DMS53 (cell line): ENCODE results near the gene ZNF497.
A peak's percentile ranks its signal among the peaks of the same experiment; 100 is the strongest.
"Not testable (repeated sequence)": the region's sequence is repeated elsewhere in the genome, so short reads cannot be mapped to it uniquely, and the experiment has no call there.

Source experiments
- DNase-seq: peaks from one replicate; lab custom pipeline; 2025; lab: John Stamatoyannopoulos, UW

The ZNF497 gene

DNA sequence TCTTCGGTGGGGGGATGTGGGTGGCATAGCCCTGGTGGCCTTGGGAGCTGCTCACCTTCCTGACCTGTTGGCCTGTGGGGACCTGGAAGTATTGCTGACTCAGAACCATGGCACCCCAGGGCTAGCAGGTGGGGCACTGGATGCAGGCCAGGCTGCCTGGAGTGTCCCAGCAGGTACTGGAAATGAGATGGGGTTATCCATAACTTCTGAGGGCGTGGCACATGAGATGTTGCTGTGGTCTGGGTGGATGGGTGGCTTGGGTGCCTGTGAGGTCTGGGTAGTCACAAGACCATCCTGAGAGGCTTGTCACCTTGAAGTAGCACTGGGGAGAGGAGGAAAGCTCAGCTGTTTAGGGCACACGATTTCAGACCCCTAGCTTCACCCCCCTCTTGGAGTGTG is 32.3 kb upstream of the ZNF497 start:
- no peak for DNase-seq

DNA sequence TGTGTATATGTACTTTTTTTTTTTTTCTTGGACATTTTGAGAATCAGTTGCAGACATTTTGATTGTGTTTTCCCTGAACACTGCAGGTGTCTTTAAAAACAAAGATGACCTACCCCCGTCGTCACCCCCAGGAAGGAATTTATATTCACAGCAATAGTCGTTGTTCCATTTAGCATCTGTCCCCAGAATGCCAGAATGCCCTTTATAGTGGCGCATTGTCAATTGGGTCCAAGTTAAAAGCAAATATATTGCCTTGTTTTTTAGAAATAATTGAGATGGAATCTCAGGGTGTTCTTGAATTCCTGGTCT is 31.1 kb upstream of the ZNF497 start:
- DNase-seq: no peak

DNA sequence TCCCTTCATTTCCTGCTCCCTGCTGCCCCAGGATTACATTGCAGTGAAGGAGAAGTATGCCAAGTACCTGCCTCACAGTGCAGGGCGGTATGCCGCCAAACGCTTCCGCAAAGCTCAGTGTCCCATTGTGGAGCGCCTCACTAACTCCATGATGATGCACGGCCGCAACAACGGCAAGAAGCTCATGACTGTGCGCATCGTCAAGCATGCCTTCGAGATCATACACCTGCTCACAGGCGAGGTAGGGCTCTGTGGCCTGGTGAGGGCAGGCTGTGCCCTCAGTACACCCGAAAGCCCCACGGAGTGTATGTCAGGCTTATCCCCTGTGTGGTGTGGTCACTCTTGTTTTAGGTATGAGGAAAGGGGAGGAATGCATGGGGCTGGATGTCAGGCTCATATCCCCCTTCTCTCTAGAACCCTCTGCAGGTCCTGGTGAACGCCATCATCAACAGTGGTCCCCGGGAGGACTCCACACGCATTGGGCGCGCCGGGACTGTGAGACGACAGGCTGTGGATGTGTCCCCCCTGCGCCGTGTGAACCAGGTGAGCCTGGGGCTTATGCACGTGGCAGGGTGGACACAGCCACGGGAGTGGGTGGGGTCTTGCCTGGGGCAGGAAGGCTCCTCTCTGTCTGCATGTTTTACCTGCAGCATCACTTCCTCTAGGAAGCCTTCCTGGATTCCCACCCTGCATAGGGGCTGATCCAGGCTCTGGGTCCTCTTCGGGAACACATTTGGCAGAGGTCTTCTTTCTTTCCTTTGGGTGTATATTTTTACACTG is 30.6 kb upstream of the ZNF497 start:
- DNase-seq: peak; percentile 48

DNA sequence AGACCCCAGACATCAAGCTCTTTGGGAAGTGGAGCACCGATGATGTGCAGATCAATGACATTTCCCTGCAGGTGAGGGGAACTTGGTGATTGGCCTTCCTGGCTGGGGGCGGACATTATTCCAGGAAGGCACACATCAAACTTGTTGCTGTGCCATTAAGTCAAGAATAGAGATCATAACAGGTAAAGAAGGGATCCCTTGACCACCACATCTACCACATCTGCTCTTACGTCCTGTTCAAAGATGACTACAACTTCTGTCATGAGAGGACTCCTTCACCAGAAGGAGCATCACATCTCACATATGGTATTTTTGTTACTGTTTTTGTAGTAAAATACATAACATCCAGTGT is 25.6 kb upstream of the ZNF497 start:
- DNase-seq: no peak

DNA sequence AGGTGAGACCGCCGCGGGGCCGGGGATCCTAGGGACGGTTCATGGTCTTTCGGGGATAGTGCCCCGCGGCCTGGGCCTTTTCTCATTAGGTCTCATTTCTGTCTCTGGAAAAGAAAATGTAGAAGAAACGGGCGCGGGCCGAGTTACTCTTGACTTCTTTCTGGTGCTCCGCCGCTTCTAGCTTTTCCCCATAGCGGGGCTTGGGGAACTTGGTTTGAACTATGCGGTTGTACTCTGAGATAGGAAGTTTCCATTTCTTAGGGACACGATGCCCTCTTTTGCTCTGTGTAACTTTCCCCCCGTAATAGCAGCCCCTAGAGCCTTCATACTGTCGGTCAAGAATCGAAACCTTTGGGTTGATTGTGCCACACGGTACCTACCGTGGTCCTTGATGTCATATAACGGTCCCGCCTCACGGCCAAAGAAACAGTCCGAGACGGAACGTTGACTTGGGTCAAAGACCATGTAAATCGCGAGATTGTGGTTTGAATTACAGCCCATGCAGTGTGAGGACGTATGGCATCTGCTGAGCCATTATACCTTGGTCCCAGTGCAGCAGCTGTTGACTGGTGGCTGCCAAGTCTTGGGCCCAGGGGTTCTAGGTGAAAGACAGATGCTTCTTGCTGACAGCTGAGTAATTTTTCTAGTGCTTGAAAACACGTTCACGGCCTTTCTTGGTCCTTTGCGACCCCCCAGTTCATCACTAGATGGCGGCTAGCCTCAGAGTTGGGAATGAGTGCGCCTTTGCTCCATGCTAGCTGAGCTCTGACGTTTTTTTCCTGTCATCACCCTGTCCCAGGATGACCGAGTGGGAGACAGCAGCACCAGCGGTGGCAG is 25.0 kb upstream of the ZNF497 start:
- peak; percentile 50 for DNase-seq

DNA sequence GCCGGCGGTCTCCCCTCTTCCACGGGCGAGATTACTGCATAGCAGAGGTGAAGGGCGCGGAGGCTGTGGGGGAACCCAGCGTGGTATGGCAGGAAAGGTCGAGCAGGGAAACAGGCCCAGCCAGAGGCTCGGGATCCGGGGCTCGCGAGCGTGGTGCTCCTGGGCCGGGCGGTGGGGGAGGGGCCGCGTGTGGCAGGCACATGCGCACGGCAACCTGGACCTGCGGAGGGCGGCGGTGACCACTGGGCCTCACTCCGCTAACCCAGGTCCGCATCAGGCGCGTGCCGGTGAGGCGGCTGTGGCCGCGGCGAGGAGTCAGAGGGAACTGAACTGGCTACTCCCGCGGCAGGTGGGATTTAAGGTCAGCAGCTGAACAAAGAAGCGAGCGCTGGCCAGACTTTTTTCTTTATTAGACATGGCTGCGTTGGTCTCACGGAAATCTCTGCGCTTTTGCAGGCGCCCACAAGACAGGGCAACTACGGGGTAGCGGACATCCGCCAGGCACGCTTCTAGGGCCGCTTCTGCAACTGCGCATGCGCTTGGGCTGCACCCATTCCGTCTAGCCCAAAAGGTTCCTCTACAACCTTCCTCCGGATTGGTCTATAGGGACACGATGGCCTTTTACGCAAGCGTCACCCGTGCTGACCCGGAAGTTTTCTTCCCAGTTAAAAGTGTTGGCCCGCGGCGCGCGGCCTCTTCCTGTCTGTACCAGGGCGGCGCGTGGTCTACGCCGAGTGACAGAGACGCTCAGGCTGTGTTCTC is 24.2 kb upstream of the ZNF497 start, which contains the start of gene RPS5:
Gene RPS5 (plus strand): TSS at position 694 of the 762 bp plus-strand sequence. CDS start 869 bp downstream, outside the sequence.
- peak; percentile 99 for DNase-seq

DNA sequence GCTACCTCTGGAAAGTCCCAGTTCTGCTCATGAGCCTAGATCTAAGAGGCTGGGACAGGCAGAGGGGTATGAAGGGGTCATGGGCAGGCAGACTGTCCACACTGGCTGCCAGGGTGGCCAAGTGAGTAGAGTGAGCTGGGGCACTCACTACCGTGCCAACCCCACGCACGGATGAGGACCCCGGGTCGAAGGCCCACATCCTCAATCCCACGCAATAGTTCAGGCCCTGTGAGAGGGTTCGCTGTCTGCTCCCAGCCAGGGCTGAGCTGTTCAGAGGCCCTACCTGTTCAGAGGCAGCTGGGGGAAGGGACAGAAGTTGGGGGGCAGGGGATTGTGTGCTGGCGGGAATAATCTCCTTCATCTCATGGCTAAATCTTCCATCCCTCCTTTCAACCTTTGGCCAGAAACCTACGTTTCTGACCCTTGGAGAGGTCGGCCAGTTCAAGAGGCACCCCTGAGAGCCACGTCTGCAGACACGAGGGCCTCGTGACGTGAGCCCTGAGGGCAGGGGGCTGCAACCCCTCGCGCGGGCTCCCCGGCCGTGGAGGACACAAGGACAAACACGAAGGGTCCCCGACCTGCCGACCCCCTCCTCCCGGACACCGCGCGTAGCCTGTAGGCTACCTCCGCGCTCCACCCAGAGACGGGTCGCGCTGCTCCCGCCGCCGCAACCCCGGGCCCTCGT is 23.5 kb upstream of the ZNF497 start:
- DNase-seq: peak; percentile 71

DNA sequence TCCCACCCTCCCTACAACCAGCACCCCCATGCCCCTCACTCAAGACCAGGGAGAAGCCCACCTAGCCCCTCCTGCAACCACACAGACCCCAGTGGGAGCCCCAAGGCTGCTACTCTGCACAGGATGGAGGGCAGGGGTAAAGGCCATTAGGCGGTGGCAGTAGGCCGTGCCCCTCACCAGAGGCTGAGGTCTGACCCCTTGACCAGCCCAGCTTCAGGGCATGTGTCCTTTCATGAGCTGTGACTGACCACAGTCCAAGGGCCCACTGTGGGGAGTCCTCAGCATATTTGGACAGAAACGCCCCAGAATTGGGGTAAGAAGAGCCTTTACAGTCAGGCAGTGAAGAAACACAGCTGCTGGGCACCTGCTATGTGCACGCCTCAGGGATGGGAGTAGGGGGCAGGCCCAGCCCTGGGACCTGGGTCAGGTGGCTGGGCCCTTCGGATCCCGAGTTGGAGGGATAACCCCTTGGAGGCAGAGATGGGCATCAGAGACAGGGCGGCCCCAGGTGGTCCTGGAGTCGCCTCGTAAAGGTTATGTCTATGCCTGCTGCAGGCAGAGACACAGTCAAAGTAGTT is 22.9 kb upstream of the ZNF497 start:
- no peak for DNase-seq

DNA sequence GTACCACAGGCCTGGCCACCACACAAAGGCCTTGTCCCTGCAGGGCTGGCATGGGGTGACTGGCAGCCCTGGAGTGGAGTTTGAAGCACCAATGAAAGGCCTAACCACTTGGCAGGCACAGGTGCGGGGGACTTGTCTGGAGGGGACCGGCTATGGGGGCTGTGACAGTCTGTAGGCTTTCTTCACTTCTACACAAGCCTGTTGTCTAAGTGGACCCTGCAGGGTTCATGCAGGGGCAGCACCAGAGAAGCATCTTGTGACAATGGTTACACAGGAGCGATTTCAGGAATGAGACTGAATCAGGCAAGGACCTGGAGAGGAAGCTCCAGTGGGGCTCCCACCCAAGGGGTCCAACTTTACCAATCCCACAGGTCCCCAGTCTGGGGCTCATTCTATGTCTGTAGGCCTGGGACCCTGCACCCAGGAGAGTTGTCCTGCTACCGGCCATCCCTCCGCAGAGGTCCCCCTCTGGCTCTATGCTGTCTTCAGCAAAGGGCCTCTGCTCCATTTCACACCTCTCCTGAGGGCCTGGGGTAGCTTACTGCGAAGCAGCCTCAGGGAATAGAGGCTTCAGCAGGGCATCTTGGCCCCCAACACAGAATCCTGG is 20.5 kb upstream of the ZNF497 start:
- no peak for DNase-seq

DNA sequence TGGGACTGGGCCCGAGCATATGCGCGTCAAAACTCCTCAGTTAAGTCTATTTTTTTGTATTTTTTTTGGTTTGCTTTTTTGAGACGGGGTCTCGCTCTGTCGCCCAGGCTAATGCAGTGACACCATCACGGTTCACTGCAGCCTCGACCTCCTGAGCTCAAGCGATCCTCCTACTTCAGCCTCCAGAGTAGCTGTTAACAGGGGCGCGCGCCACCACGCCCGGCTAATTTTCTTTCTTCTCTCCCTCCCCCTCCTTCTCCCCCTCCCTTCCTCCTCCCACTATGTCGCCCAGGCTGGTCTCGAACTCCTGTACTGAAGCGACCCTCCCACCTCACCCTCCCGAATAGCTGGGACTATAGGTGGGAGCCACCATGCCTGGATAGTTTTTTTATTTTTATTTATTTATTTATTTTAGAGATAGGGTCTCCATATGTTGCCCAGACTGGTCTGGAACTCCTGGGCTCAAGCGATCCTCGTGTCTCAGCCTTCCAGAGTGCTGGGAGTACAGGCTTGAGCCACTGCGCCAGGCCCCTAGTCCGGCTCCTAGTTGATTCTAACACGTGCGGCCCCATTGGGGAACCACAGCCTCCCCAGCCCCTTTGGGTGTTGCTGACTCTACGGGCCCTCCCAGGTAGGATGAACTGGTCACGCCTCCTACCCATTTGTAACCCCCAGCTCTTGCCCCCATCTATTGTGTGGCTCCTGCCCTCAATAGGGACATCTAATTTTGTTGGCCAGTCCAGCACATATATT is 19.1 kb upstream of the ZNF497 start:
- no peak for DNase-seq

DNA sequence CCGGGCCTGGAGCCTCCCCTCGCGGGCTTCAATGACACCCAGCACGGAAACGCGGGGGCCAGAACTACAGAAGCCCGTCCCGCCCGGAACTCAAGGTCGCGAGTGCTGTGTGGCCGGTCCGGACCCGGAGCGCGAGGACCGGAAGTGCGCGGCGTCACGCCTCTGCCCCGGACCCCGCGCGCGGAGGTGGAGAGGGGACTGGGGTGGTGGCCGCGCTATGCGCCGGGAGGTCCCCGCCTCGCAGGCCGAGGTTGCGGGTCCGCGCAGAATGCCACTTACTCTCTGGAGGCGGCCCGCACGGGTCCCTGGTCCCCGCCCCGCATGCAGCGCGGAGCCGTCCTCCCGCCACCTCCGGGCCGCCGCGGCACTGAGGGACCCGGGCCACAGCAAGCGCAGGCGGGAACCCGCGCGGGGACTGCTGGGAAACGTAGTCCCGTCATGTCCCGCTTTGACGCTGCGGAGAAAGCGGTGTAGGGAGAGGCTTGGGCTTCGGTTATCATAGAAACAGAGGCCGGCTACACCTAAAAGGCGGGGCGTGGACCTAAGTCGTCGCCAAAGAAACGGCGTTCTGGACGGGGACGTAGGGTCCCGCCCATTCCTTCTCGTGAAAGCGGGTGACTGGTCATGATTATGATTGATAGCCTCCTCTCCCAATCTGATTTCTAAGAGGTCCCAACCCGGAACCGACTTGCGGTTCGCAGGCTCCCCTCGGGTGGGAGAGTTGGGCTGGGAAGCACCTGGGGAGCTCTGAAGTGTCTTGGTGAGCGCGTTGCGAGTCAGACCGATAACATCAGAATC is 18.3 kb upstream of the ZNF497 start, which contains the start of gene ZNF837:
Gene ZNF837 (minus strand): TSS at position 369 of the 798 bp plus-strand sequence. CDS start 11,698 bp downstream, outside the sequence.
- peak; percentile 100 for DNase-seq

DNA sequence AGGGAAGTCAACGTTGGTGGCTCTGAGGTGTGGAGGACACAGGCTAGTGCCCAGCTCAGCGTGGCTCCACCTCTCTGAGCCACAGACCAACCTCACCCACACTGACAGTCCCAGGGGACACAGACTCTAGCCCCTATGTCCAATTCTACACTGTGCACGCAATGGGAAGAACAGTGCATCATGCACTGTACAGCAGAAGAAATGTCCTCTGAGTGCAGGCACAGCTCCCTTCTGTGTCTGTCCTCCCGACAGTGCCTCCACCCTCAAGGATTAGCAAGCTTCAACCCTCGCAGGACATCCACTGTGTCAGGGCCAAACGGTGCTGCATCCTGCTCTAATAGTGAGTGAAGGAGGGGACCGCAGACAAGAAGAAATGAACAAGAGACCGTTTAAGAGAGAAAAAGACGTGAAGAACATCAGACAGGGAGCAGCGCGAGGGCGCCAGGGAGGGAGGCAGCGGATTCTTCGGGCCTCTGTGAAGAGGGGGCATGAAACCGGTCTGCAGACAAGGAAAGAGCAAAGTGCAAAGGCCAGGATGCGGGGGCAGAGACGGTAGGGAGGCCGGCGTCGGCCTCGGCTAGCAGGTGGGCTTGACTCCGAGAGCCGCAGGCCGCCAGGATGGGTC is 17.6 kb upstream of the ZNF497 start:
- DNase-seq: peak; percentile 64

DNA sequence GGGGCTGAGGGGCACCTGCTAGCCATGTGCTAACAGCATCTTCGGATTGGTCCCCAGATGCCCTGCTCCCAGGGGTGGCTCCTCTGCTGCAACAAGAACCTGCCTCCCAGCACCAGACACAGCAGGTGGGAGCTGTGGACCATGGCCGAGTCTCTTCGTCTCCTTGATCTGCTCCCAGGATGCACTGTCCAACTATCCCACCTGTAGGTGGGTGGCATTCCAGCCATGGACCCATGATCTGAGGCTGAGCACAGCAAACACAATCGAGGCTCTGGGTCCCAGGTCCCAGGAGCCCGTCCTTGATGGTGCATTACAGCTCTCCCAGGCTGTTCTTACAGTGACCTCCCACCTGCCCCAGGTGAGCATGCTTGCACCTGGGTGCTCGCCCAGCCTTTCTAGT is 16.7 kb upstream of the ZNF497 start:
- no peak for DNase-seq

DNA sequence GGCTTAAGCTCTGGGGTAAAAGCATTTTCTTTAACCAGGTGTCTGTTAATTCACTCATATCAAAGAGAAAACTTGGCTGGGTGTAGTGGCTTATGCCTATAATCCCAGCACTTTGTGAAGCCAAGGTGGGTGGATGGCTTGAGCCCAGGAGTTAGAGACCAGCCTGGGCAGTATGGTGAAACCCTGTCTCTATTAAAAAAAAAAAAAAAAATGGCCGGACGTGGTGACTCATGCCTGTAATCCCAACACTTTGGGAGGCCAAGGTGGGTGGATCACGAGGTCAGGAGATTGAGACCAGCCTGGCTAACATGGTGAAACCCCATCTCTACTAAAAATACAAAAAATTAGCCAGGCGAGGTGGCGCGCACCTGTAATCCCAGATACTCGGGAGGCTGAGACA is 14.2 kb upstream of the ZNF497 start:
- not testable (repeated sequence) for DNase-seq

DNA sequence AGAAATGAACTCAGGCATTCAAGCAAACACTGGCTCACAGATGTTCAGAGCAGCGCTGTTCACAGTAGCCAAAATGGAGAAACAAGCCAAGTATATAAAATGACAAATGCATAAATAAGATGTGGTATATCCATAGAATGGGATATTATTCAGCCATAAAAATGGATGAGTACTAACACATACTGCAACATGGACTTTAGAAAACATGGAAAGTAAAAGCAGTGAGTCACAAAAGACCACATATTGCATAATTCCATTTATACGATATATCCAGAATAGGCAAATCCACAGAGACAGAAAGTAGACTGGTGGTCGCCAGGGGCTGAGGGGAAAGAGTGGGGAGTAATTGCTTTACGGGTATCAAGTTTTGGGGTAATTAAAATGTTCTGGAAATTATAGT is 11.6 kb upstream of the ZNF497 start:
- DNase-seq: no peak

DNA sequence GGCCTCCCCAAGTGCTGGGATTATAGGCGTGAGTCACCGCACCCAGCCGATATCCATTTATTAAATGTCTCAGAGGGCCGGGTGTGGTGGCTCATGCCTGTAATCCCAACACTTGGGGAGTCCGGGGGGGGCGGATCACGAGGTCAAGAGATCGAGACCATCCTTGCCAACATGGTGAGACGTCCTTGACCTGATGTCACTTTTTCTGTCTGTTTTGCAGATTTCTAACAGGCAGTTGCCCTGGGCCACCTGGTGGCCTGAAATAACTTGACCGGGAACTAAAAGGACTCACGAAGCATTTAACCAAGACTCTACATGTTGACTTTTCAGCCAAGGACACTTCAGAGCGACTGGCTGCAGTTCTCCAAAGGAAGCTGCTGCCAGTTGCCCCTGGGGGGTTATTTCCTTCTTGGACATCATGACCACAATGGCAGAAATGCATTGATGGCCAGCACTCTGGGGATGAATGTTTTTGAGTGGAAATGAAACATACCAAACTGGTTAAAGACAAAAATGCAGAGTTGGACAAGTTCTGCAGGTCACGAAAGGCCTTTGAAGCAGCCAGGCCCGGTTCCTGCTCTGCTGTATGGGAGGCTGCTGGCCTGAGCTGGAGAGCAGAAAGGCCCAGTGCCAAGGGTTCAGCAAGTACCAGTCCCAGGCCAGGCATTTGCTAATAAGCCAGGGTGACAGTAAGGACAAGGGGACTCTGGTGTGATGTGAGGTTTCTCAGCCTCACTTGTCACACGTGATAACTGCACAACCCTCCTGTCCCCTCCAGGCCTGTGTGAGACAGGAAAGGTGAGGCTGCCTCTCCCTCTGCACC is 10.0 kb upstream of the ZNF497 start:
- peak; percentile 39 for DNase-seq

DNA sequence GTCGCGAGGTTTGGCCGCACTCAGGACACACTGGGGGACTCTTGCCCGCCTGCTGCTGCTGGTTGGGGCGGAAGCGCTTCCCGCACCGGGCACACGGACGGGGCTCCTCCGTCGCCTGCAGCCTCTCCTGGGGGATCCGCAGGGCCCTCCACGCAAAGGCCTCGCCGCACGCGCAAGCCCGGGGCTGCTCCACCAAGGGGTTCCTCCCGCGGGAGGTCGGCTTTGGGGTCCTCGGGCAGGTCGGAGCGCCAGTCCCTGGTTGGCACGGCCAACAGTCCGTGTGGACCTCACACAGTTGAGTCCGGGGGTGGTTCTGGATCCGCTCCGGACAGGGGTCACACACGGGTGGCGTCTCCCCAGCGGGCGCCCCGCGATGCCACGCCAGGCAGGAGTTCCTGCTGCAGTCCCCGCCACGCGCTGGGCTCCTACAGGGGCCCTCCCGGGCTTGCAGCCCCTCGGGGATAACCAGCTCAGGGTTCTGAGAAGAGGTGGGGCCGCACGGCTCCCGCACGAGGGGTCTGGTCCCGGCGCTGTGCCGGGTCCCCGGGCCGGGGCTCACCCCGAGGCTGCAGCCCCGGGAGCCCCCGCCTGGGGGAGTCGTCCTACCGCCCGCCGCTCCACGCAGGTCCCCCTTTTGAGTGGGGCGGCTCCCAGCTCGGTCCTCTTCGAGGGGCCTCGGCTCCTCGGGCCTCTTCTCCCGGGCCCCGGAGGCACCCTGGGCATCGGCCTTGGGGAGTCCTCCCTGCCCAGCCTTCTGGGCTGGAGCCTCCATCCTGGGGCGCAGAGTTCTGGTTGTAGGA is 6.2 kb upstream of the ZNF497 start:
- DNase-seq: no peak
